B cell (primary cell): ENCODE results near the gene PRKRIP1. TPM values are rescaled to one million over a fixed set of nuclear protein-coding genes. Genes with fewer than 3 reads are reported as not detected.

ENCODE experiments used
- ATAC-seq: fragments of 200-7000 bp; cut with Tn5 transposase; one replicate; pipeline ENCODE4 v1.10.0; 2021; ENCODE audit warnings: low read depth, mild to moderate bottlenecking, moderate number of reproducible peaks, moderate library complexity
- CTCF ChIA-PET: fragments of 350-600 bp; sonication (Branson Sonifier 250); formaldehyde crosslinking; loops from one replicate; lab custom pipeline; 2021; ENCODE audit warnings: antibody characterized with exemption, inconsistent platforms; lab: Charles Lee
- POLR2A ChIA-PET: fragments of 350-600 bp; sonication (Branson Sonifier 250); formaldehyde crosslinking; loops from one replicate; lab custom pipeline; 2021; ENCODE audit warnings: antibody characterized with exemption; lab: Charles Lee
- DNase-seq: peaks from one replicate; pipeline ENCODE4 v3.0.0; 2013
- H2AFZ ChIP-seq: 2 replicates; pipeline ENCODE4 v1.6.1; 2012; ENCODE audit warnings: mild to moderate bottlenecking, low read depth, low read length; ENCODE audit not compliant: insufficient read depth, poor library complexity, severe bottlenecking
- H3K27ac ChIP-seq, 2 donors: 1 replicate in 1 of 2; 2 replicates in 1 of 2; pipeline ENCODE4 v1.5.1; 2012 to 2013; ENCODE audit warnings: low read length in 2 of 2, mild to moderate bottlenecking in 2 of 2, moderate library complexity in 1 of 2
- H3K27me3 ChIP-seq, 4 experiments: fragments of 200-600 bp in 1 of 4; sonication (generic) in 1 of 4; replicated peaks in 1 of 4; 1 replicate in 2 of 4; 2 replicates in 2 of 4; pipeline versions ENCODE4 v1.6.1 to v1.7.0; 2013 to 2016; ENCODE audit warnings: low read length in 3 of 4, mild to moderate bottlenecking in 2 of 4, mixed read lengths in 1 of 4, moderate library complexity in 1 of 4; ENCODE audit not compliant: insufficient read depth in 4 of 4, control insufficient read depth in 3 of 4; ENCODE audit errors: control extremely low read depth in 1 of 4
- H3K36me3 ChIP-seq, 2 experiments: replicated peaks in 1 of 2; 1 replicate in 1 of 2; 2 replicates in 1 of 2; pipeline versions ENCODE4 v1.6.1 to v1.7.1; 2013; ENCODE audit warnings: low read length in 1 of 2; ENCODE audit not compliant: insufficient read depth in 2 of 2, control insufficient read depth in 1 of 2; ENCODE audit errors: control extremely low read depth in 1 of 2, extremely low read depth in 1 of 2
- H3K4me1 ChIP-seq, 2 donors: fragments of 200-600 bp in 1 of 2; sonication (generic) in 1 of 2; 1 replicate in 1 of 2; 2 replicates in 1 of 2; pipeline versions ENCODE4 v1.5.1 to v1.6.1; 2013 to 2017; ENCODE audit warnings: low read length in 2 of 2; ENCODE audit not compliant: control insufficient read depth in 2 of 2, insufficient read depth in 2 of 2
- H3K4me2 ChIP-seq: replicated peaks from 2 replicates; pipeline ENCODE3; 2012; ENCODE audit warnings: mild to moderate bottlenecking, low read depth, low read length; ENCODE audit not compliant: poor library complexity, severe bottlenecking
- H3K4me3 ChIP-seq, 5 experiments: fragments of 200-600 bp in 1 of 5; sonication (generic) in 1 of 5; 1 replicate in 3 of 5; 2 replicates in 2 of 5; pipeline versions ENCODE4 v1.5.1 to v1.7.0; 2011 to 2016; ENCODE audit warnings: low read length in 4 of 5, mild to moderate bottlenecking in 4 of 5, low read depth in 2 of 5, control low read depth in 1 of 5, moderate library complexity in 1 of 5; ENCODE audit not compliant: insufficient read depth in 1 of 5; ENCODE audit errors: control extremely low read depth in 1 of 5, extremely low read depth in 1 of 5
- H3K79me2 ChIP-seq: fragments of 200-600 bp; sonication (generic); one replicate; pipeline ENCODE4 v1.6.0; 2016; ENCODE audit warnings: low read length; ENCODE audit not compliant: control insufficient read depth, insufficient read depth
- H3K9ac ChIP-seq: fragments of 200-600 bp; sonication (generic); 2 replicates; pipeline ENCODE4 v1.6.1; 2017; ENCODE audit warnings: mild to moderate bottlenecking, low read length, moderate library complexity
- H3K9me3 ChIP-seq, 3 donors: one replicate each; pipeline versions ENCODE4 v1.6.1 to v1.7.1; 2013; ENCODE audit warnings: low read length in 2 of 3; ENCODE audit not compliant: control insufficient read depth in 2 of 3, insufficient read depth in 1 of 3; ENCODE audit errors: control extremely low read depth in 1 of 3
- H4K20me1 ChIP-seq: 2 replicates; pipeline ENCODE4 v1.6.0; 2012; ENCODE audit warnings: mild to moderate bottlenecking, low read length; ENCODE audit not compliant: insufficient read depth, control insufficient read depth, poor library complexity, severe bottlenecking
- H3K27ac Mint-ChIP-seq: one replicate; pipeline ENCODE4 v1.8.0; 2021; ENCODE audit warnings: mixed read lengths
- H3K27me3 Mint-ChIP-seq: one replicate; pipeline ENCODE4 v1.8.0; 2021; ENCODE audit warnings: mixed read lengths
- H3K4me1 Mint-ChIP-seq: one replicate; pipeline ENCODE4 v1.8.0; 2021; ENCODE audit warnings: mixed read lengths
- H3K4me3 Mint-ChIP-seq: one replicate; pipeline ENCODE4 v1.8.0; 2021; ENCODE audit warnings: mixed read lengths
- H3K9me3 Mint-ChIP-seq: one replicate; pipeline ENCODE4 v1.8.0; 2022; ENCODE audit warnings: mixed read lengths; ENCODE audit not compliant: insufficient read depth
- CTCF ChIP-seq: fragments of 200-600 bp; IDR thresholded peaks from one replicate; pipeline ENCODE4 v1.8.0; 2022; ENCODE audit warnings: antibody characterized with exemption, mild to moderate bottlenecking
- EZH2 ChIP-seq: IDR thresholded peaks from 2 replicates; pipeline ENCODE4 v1.6.1; 2012; ENCODE audit warnings: borderline replicate concordance, low read depth, mild to moderate bottlenecking, moderate library complexity, low read length; ENCODE audit not compliant: insufficient read depth, poor library complexity, severe bottlenecking
- WGBS: methylation state at CpG from one replicate; pipeline ENCODE4 v1.1.5; 2013; ENCODE audit warnings: missing lambda C conversion rate; ENCODE audit not compliant: insufficient coverage; 5-methylcytosine and 5-hydroxymethylcytosine counted together
- intact Hi-C: fragments of 100-400 bp; cut with micrococcal nuclease; formaldehyde crosslinking; loops from one replicate; pipeline ENCODE4 v1.10.0; 2022
- polyA plus RNA-seq: library from polyadenylated mRNA; depleted of rRNA; stranded (reverse); fragments of >200 nt; gene quantifications from 2 replicates; pipeline ENCODE4 v1.2.3, GENCODE V29; 2012
- total RNA-seq, 2 donors: library from RNA; stranded (reverse); fragments of 120-200 nt in 1 of 2; gene quantifications; 1 replicate in 1 of 2; 2 replicates in 1 of 2; pipeline versions ENCODE4 v1.2.3 to v1.2.4, GENCODE V29; 2013 to 2022

Gene PRKRIP1
- total and polyA plus RNA-seq, 2 donors (not counting 1 experiment from before 2014, with no cell fraction given) = 57.1 to 59.1 TPM

GRCh38 chr7:102412548-102412947, 16.4 kb downstream of the PRKRIP1 start:
- Histone ChIP-seq H3K4me2 (peak overlapping the region; percentile 4), H3K9me3 (peaks cover 0 to 8% (median 0%) of the 10 kb centered on the region in 3 donors), H3K79me2 (peaks cover 59% of the 10 kb centered on the region), H3K9ac (no peak overlapping the region), H3K36me3 (peaks cover 12 to 58% of the 10 kb centered on the region in 2 experiments), H3K4me1 (peaks cover 58 to 76% of the 10 kb centered on the region in 2 donors), H3K27me3 (no peaks in the 10 kb centered on the region), H4K20me1 (no peaks in the 10 kb centered on the region), H3K27ac (no peak overlapping the region), H3K4me3 (no peak overlapping the region), H2AFZ (no peak overlapping the region)
- WGBS = 57% methylated on average over 4 of the region's 6 CpGs
- H3K27me3 Mint-ChIP-seq = no peaks in the 10 kb centered on the region
- ChIA-PET POLR2A (interaction anchor here (0.6 to 3.8 kb wide), 10 partner anchors 8 to 53 kb away, joined by 3 to 17 read pairs (median 6); partner anchors contain the start of genes ALKBH4, LRWD1 and ORAI2), CTCF (interaction anchor here (0.7 to 23.0 kb wide), 9 partner anchors 9 to 133 kb away, joined by 3 to 1182 read pairs (median 4); partner anchors contain the start of genes ORAI2 and PRKRIP1)
- peak; percentile 68 for TF ChIP-seq CTCF
- TF ChIP-seq EZH2 = no peak
- peaks cover 77% of the 10 kb centered on the region for H3K4me1 Mint-ChIP-seq
- H3K9me3 Mint-ChIP-seq = peaks cover 8% of the 10 kb centered on the region
- intact Hi-C loops = loop anchor here (1.0 kb wide), 2 partner anchors 29 to 38 kb away; no protein-coding TSS in a partner anchor
- ATAC-seq = no peak
- DNase-seq = peak; percentile 67
- H3K4me3 Mint-ChIP-seq = no peak overlapping the region
- peak overlapping the region; percentile 34 for H3K27ac Mint-ChIP-seq

GRCh38 chr7:102413091-102413490, 16.9 kb downstream of the PRKRIP1 start:
- Mint-ChIP-seq H3K27me3 (no peaks in the 10 kb centered on the region), H3K27ac (peak overlapping the region; percentile 46), H3K9me3 (peaks cover 8% of the 10 kb centered on the region), H3K4me3 (no peak overlapping the region), H3K4me1 (peaks cover 74% of the 10 kb centered on the region)
- DNase-seq (no peak), ATAC-seq (no peak)
- WGBS = no CpG with 5 or more reads among the region's 5 CpGs
- Histone ChIP-seq H3K4me1 (peaks cover 58 to 76% of the 10 kb centered on the region in 2 donors), H3K4me3 (no peak overlapping the region), H3K4me2 (peak overlapping the region; percentile 4), H3K27me3 (no peaks in the 10 kb centered on the region), H4K20me1 (no peaks in the 10 kb centered on the region), H3K9ac (no peak overlapping the region), H2AFZ (no peak overlapping the region), H3K79me2 (peaks cover 65% of the 10 kb centered on the region), H3K9me3 (peaks cover 0 to 8% (median 0%) of the 10 kb centered on the region in 3 donors), H3K36me3 (peaks cover 12 to 55% of the 10 kb centered on the region in 2 experiments), H3K27ac (no peak overlapping the region)
- POLR2A ChIA-PET = interaction anchor here (0.6 to 3.8 kb wide), 10 partner anchors 9 to 52 kb away, joined by 3 to 17 read pairs (median 6); partner anchors contain the start of genes ALKBH4, LRWD1 and ORAI2
- no peak for TF ChIP-seq CTCF
- TF ChIP-seq EZH2 = no peak
- CTCF ChIA-PET = interaction anchor here (0.7 to 23.0 kb wide), 7 partner anchors 9 to 134 kb away, joined by 3 to 1182 read pairs (median 7); partner anchors contain the start of genes ORAI2 and PRKRIP1
- intact Hi-C loops = no loop called here
